Measurements from ENCODE around the gene NPAS2.

GRCh38 chr2:100893392-100894104, 73.6 kb downstream of the NPAS2 start:
- TF ChIP-seq YY1 (IDR thresholded peaks at IDR 0.05; ENCODE audit: extremely low read depth, insufficient replicate concordance, low read depth, low read length): peak; percentile 47
- no peak for TF ChIP-seq ZNF274 (IDR thresholded peaks at IDR 0.05; ENCODE audit: low read depth, low read length)
- peak; percentile 54 for TF ChIP-seq POLR2AphosphoS5 (IDR thresholded peaks at IDR 0.05; ENCODE audit: low read depth, low read length)
- TF ChIP-seq CTCF (IDR thresholded peaks at IDR 0.05 in 2 of 3, conservative IDR thresholded peaks at IDR 0.05 in 1 of 3; ENCODE audit: borderline replicate concordance in 1 of 3, insufficient read depth in 1 of 3, low read depth in 2 of 3, low read length in 2 of 3): peak in 1 of 3 experiments; percentile 9; a peak in 1 of 6 replicates
- TF ChIP-seq REST (IDR thresholded peaks at IDR 0.05; ENCODE audit: low read depth): no peak

Data from HCT116 (cell line).